ENCODE results near the gene RAD51B.

RAD51B gene

DNA sequence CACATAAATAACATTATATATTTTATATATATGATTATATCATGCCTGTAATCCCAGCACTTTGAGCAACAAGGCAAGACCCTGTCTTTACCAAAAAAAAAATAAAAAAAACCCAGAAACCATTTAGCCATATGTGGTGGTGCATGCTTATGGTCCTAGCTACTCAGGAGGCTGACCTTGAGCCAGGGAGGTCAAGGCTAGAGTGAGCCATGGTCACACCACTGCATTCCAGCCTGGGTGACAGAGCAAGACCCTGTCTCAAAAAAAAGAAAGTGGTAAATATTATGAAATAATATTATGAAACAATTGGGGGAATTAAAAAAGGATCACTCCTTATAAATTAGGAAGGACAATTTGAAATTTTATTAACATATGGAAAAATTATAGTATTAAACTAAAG, 16.0 kb downstream of the RAD51B start:
- no peak for DNase-seq

GRCh38 chr14:67837011-67837624, 17.5 kb downstream of the RAD51B start:
- peak; percentile 58 for DNase-seq

- DNase-seq: no peak
These were observed 26.5 kb downstream of the RAD51B start for GRCh38 chr14:67846029-67846610.

DNA sequence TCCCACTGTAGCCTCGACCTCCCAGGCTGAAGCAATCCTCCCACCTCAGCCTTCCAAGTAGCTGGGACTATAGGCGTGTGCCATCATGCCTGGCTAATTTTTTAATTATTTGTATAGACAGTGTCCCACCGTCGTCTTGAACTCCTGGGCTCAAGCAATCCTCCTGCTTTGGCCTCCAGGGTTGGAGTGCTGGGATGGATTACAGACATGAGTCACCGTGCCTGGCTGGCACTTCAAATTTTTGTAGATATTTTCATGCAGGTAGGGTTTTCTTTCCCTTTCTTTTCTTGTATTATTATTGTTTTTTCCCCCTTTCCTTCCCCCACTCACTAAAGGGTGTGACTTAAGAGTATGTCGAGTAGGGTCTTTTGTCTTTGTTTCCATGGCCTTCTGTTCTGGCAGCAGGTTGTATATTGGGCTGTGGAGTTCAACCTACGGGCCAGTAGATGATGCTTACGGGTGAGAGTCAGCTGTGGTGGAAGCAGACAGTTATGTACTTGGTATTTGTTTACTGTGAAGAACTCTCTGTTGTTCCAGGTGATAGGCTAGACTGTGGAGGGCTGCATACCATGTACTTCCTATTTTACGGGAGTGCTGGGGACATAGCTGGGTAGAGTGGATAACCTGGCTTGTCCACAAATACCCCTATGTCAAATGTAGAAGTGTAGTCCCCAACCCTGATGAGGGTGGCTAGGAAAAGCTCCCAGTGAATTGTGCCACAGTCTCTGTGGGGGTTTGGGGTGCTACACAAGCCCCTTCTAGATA, 30.7 kb downstream of the RAD51B start:
- DNase-seq: no peak

DNA sequence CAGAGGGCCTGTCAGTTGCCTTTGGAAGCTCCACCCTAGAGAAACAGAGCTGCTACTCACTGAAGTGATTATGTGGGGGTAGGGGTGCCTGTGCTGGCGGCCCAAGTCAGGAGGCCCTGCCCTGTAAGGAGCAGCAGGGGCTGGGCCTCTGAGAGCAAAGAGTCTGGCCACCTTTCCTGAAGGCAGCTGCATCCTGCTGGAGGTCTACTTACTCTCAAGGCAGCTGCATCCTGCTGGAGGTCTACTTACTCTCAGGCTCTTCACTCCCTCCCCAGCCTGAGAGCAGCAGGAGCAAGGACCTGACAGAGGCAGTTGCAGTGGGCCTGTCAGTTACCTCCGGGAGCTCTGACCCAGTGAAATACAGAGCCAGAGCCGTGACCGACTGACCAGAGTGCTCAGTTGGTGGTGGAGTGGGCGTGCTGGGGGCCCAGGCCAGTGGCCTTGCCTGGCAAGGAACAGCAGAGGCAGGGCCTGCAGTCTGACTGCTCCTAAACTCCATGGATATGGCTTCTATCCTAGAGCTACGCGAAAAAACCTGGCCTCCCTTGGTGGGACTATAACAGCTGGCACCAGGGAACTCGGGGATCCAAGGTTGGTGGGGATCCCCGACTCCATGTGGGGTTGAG, 32.3 kb downstream of the RAD51B start:
- no peak for DNase-seq

- no peak for DNase-seq
These were observed 33.5 kb downstream of the RAD51B start for GRCh38 chr14:67852926-67853604.

GRCh38 chr14:67853715-67854114, 34.1 kb downstream of the RAD51B start:
- no peak for DNase-seq

GRCh38 chr14:67856827-67857226, 37.2 kb downstream of the RAD51B start:
- DNase-seq: no peak

- no peak for DNase-seq
These were observed 38.3 kb downstream of the RAD51B start for GRCh38 chr14:67857778-67858350.

DNA sequence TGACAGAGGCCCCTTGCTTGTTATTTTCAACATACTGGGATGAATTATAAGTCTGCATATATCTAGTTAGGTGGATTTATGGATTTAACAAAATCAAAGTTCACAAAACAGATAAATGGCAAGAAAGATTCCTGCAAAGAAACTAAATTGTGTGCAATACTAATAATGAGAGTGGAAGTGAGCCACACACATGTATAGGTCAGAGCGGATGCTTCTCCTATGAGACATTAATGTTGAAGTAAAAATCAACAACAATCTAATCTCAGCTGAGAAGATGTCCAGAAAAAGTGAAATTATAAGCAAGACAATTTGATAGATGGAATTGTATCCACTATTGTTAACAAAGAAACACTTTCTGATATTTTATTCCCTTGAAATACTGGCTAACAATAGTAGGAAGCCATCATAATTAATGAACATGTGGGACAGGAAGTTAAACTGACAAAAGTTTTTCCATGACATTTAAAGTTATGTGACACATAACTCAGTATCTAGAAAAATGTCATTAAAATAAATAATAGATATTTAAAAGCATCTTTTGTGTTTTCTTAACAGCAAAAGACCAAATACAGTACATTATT, 39.7 kb downstream of the RAD51B start:
- no peak for DNase-seq

DNA sequence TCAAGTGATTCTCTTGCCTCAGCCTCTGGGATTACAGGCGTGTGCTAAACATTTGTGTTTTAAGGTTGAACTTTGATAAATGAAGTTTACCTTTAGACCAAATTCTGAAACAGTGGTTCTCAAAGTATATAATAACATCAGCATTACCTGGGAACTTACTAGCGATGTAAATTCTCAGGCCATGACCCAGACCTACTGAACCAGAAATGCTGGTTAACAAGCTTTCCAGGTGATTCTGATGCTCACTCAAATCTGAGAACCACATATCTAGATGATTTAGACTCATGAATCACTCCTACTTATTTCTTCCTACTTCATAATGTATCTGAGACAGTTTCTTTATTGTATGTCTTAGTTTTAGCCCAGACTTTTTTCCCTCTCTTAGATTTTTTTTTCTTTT, 43.6 kb downstream of the RAD51B start:
- DNase-seq: no peak

GRCh38 chr14:67875175-67876006, 55.8 kb downstream of the RAD51B start:
- no peak for DNase-seq

DNA sequence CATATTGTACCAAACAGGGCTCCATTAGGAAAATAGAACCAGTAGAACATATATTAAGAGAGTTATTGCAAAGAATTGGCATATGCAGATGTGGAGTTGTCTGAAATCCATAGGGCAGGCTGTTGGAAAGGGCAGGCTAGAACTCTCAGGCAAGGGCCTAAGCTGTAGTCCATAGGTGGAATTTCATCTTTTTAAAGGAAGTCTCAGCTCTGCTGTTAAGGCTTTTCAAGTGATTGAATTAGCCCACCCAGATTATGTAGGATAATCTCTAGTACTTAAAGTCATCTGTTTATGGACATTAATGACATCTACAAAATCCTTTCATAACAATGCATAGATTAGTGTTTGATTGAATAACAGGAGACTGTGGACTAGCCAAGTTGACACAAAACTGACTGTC, 59.4 kb downstream of the RAD51B start:
- DNase-seq: no peak

DNA sequence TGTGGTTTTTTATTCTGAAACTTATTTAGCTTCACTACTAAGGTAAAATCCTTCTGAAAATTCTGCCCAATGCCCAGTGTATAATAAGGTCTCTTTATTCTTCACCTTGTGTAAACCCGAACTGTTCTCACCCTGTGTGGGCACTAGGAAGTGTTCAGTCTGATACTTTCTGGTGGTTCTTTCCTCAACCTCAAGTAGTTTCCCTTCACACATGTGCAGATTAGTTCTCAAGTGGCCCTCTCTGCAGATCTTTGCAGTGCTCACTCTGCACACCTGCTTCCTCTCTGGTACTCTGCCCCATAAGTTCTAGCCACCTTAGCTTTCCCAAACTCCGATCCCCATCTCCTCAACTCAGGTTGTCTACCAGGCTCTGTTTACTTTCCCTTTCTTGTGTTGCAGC, 61.6 kb downstream of the RAD51B start:
- no peak for DNase-seq

GRCh38 chr14:67882986-67883555, 63.5 kb downstream of the RAD51B start:
- no peak for DNase-seq

GRCh38 chr14:67883717-67884116, 64.1 kb downstream of the RAD51B start:
- DNase-seq: peak; percentile 29

DNA sequence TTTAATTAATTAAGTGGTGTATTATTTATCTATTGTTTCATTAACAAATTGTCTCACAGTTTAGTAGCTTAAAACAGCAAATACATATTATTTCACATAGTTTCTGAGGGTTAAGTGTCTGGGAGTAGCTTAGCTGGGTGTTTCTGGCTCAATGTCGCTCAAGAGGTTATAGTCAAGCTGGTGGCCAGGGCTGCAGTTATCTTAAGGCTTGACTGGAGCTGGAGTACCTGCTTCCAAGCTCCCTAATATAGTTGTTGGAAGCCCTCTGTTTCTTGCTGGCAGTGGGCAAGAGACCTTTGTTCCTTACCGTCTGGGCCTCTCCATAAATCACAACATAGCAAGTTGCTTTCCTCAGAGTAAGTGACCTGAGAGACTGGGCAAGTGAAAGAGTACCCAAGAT, 66.6 kb downstream of the RAD51B start:
- DNase-seq: no peak

DNA sequence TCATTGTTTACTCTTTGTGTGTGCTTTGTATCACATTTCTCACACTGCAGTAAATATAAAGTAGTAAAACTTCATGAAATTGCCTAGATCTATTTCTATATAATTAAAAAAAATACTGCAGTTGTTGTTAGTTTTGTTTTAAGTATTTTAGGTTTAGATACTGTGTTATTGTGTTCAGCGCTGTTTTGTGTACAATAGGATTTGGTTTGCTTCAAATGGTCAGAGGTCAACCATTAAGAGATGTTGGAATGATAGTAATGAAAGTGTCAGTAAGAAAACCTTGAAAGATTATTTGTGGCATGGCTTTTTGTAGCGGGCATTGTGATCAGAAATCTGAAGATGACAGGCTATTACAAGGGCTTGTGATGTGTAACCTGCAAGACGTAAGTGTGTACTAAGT, 67.9 kb downstream of the RAD51B start:
- no peak for DNase-seq

- no peak for DNase-seq
These were observed 69.9 kb downstream of the RAD51B start for GRCh38 chr14:67889455-67889854.

GRCh38 chr14:67892466-67893100, 73.0 kb downstream of the RAD51B start:
- no peak for DNase-seq

DNA sequence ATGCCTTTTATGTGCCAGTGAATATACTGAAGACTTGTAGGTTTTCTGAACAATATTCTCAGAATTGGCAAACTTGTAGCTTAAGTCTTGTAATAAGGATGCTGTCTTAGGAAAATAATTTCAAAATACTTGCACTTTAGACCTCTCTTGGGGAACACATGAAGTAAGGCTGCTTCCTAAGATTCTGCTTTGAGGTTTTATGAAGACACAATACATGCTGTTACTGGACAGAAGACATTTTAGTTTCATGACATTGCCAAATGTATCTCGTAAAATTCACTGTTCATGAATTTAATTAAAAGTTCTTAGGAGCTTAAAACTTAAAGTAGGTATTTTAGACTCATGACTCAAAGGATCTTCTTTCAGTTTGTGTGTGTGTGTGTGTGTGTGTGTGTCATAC, 80.7 kb downstream of the RAD51B start:
- DNase-seq: no peak
